ENCODE results near the gene WRNIP1.
"Not testable (repeated sequence)": the region's sequence is repeated elsewhere in the genome, so short reads cannot be mapped to it uniquely, and the experiment has no call there.

The WRNIP1 gene

GRCh38 chr6:2741756-2742155, 23.4 kb upstream of the WRNIP1 start:
- no peak for DNase-seq

DNA sequence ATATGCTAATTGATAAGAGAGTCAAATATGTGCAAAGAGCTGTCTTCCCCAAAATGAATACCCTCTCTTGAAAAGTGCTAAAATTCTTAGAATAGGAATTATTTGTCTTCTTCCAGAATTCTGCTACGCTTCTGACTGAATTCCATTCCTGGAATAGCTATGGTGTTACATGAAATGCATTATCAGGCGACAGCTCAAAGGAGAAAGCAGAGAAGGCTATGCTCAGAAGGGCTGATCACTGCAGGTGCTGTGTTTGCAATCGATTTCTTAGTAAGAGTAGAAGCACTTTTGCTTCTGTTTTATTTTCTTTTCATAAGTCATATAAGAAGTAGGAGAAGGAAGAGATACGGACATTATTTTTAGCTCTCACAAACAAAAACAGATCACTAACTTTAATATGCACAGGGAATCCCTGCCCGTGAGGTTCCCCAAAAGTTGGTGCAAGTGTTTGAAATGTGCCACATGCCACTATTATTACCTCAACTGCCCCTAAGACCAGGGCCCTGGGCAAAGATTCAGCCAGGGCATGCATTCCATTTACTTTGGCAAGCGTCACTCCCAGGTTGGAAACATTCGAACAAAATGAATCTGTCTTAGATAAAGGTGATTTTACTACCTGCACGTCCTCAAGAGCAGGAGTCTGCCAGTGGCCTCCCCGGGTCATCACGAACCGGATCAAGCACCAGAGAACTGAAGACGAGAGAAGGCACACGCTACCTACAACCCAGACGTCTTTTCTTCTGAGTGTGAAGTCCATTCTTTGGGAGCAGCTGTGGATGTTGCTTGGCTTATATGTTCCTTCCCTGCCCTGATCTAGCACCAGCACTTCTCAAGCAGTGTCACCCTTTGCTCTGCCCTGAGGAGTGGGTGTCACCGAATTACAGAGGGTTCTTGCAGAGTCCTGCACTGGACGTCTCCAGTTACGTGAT, 21.6 kb upstream of the WRNIP1 start:
- DNase-seq: no peak

DNA sequence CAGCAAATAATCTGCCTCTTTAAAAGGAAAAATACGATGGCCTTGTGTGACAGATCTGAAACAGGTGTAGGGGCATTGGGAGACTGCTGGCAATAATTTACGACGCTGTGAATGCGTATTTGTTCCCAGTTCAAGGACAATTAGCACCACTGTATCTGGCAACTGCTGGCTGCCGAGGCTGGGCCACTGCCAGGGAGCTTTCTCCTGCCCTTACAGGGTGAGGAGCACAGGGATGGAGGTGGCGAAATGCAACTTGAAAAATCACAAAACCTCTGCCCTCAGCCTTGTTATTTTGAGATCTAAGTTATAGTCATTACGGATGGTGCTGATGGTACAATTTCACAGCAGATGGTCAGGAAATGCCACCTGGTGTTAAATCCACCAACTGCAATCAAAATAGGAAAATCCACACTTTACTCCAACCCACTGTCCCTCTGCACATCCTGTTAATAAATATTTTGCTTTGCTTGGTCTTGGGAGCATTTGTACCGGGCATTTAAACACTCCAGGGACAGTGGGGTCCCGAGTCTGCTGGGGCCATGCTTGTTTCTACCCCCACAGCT, 20.9 kb upstream of the WRNIP1 start:
- DNase-seq: no peak

DNA sequence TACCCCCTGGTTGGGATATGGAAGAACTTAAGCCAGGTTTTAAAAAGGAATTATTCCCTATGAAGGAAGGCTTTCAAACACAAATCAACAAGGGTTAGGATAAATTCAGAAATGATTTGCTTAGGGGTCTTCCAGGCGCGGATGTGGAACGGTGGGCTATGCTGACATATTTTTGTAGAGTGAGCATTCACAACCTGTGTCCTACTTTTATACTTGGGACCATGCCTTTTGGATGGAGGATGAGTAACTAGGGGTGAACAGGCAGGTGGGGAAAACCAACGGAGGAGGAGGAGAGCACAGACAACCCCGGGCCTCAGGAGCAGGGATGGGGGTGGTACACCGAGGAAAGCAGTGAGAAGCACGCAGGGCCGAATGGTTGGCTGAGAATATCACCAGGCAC, 20.4 kb upstream of the WRNIP1 start:
- no peak for DNase-seq

DNA sequence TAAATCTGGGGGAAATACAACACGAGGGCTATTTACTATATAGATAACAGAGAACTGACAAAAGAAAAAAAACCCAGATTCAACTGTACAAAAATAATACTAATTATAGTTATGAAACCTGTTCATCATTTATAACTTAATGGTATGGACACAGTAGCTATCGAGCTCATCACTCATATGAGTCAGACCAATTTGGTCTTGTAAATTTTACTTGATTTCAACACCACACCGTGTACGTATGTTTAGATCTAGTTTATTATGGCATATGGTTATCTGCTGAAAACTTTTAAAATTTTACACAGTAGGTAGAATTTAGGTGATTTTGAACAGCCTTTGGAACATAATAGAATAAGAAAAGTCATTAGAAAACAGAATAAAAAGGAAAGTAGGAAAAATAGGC, 19.9 kb upstream of the WRNIP1 start:
- no peak for DNase-seq

- DNase-seq: no peak
Measured at GRCh38 chr6:2746557-2747061, 18.6 kb upstream of the WRNIP1 start.

- no peak for DNase-seq
Measured at GRCh38 chr6:2748183-2748582, 17.0 kb upstream of the WRNIP1 start.

GRCh38 chr6:2749969-2750600, 15.1 kb upstream of the WRNIP1 start:
- peak; percentile 68 for DNase-seq

GRCh38 chr6:2750832-2751231, 14.4 kb upstream of the WRNIP1 start, which contains the start of gene MYLK4:
Gene MYLK4 (minus strand): TSS chr6:2750922. CDS start chr6:2749294, 1,628 bp downstream.
- DNase-seq: no peak

DNA sequence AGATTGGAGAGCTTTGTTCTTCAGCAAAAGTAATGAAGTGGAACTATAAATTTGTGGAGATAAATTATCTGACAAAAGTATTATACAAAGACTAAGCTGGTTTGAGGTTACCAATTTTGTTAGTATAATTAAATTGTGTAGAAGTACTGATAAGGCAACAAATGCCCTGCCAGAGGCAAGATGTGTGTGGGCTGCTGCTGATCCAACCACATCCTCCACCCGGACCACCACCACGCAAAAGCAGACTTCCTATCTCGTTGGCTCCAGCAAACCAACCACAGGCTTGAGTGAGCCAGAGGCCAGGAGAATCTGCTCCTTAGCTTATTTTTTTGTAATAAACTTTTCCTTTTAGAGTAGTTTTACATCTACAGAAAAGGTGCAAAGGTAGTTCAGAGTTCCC, 13.3 kb upstream of the WRNIP1 start:
- DNase-seq: no peak

- DNase-seq: no peak
Measured at GRCh38 chr6:2752477-2753109, 12.6 kb upstream of the WRNIP1 start.

- no peak for DNase-seq
Measured at GRCh38 chr6:2753110-2753489, 12.1 kb upstream of the WRNIP1 start.

GRCh38 chr6:2753743-2754142, 11.4 kb upstream of the WRNIP1 start:
- no peak for DNase-seq

- no peak for DNase-seq
Measured at GRCh38 chr6:2754393-2754792, 10.8 kb upstream of the WRNIP1 start.

- no peak for DNase-seq
Measured at GRCh38 chr6:2754911-2755310, 10.3 kb upstream of the WRNIP1 start.

DNA sequence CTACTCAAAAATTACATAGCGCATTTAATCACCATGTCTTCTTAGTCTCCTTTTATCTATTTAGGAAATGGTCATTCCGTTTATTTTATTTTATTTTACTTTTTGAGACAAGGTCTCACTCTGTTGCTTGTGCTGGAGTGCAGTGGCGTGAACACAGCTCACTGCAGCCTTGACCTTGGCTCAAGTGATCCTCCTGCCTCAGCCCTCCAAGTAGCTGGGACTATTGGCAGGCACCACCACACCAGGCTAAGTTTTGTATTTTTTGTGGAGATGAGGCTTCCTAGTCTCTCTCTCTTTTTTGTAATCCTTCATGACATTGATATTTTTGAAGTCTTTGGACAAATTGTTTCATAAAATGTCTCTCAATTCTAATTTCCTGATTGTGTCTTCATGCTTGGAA, 9.7 kb upstream of the WRNIP1 start:
- DNase-seq: no peak

DNA sequence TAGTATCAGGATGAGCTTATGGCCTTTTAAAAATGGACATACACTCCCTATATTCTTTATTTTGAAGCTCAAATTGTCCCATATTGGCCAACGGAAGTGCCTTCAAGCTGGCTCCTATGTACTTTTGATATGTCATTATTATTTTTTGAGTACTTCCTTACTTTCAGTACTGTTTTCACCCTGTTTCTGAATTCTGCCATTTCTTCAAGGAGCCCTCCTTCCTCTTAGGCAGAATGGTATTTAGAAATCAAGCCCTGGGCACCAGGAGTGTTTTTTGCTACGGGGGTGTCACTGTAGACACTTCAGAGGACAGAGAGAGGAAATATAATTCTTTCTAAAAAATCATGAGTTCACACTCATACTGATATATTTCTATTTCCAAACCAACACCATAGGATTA, 9.0 kb upstream of the WRNIP1 start:
- DNase-seq: no peak

- DNase-seq: no peak
Measured at GRCh38 chr6:2756687-2757224, 8.4 kb upstream of the WRNIP1 start.

- DNase-seq: no peak
Measured at GRCh38 chr6:2758980-2759379, 6.2 kb upstream of the WRNIP1 start.

DNA sequence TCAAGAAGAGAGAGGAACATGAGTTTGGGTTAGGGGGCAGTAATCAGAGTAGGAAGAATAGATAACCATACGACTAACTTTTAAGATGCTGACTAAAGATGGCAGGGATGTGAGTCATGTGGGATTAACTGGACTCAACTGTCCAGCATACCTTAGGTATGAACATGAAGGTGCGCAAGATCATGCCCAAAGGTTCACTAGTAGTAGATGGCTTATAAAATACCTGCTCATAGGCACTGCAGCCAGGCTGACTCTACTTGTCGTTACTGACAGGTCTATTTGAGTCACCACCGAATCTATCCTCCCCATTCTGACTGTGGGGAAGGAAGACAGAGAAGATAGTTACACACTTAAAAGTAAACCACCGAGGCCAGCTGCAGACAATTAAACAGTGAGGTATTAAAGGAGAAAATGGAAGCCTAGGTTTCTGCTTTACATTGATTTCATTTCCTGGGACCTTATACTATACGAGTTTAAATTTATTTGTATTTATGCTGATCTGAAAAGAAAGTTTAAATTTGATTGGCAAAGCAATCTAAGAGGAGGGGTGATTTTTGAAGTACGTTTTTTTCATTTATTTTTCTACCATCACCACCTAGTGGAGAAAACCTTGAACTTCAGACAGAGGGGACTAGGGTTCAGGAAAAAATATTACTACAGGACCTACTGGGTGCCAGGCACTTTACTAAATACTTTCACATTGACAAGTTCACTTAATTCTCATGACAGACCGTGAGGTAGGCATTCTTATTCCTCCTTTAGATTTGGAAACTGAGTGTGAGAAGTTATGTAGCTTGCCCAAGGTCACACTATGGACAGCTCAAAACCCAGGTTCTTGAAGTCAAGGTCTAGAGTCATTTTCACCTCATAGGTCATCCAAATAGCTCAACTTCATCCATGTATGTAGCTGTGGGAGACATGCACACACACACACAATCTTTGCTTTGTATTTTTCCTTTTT, 4.0 kb upstream of the WRNIP1 start:
- no peak for DNase-seq

DNA sequence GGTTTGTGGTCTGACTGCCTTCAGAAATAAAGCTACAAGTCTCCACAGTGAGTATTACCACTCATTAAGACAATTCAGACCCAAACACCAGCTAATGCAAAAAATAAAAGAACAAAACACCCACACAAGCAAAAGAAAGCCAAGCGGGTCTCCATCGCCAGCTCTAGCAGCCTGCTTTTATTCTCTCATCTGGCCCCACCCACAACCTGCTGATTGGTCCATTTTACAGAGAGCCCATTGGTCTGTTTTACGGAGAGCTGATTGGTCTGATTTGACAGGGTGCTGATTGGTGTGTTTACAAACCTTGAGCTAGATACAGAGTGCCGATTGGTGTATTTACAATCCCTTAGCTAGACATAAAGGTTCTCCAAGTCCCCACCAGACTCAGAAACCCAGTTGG, 2.3 kb upstream of the WRNIP1 start:
- DNase-seq: not testable (repeated sequence)

GRCh38 chr6:2763345-2763841, 1.8 kb upstream of the WRNIP1 start:
- no peak for DNase-seq
